HG03045 (cell line): ENCODE data around the gene CCNF.

Experiments used
- ATAC-seq: cut with Tn5 transposase; IDR thresholded peaks from one replicate; pipeline ENCODE4 v1.9.1; 2021; ENCODE audit warnings: mild to moderate bottlenecking, moderate library complexity; ENCODE audit not compliant: unreplicated experiment

Gene CCNF

DNA sequence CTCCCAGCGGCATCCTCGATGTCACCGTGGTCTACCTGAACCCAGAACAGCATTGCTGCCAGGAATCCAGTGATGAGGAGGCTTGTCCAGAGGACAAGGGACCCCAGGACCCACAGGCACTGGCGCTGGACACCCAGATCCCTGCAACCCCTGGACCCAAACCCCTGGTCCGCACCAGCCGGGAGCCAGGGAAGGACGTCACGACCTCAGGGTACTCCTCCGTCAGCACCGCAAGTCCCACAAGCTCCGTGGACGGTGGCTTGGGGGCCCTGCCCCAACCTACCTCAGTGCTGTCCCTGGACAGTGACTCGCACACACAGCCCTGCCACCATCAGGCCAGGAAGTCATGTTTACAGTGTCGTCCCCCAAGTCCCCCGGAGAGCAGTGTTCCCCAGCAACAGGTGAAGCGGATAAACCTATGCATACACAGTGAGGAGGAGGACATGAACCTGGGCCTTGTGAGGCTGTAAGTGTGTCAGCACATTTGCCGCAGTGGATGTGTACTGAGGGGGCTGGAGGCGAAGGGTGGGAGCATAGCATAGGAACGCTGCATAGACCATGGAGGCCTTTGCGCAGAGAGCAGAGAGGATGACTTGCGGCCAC is 27.4 kb downstream of the CCNF start:
- no peak for ATAC-seq

- ATAC-seq, result no peak
Observed at GRCh38 chr16:2457267-2457666, 28.0 kb downstream of the CCNF start.

DNA sequence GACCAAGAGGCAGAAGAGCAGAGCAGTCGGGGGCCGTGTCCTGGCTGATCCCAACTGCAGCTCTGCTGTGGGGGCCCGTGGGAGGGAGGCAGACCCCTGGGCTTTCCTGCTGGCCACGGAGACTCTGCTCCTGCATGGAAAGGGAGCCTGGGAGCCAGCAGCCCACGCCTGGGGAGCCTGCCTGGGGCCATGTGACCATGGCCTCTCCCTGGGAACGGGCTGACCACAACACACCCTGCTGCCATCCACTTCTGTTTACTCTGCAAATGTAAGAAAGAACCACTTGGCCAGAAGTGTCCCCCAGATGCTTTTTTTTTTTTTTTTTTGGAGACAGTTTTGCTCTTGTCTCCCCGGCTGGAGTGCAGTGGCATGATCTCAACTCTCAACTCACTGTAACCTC is 28.7 kb downstream of the CCNF start:
- no peak for ATAC-seq

- no peak for ATAC-seq
Observed at GRCh38 chr16:2458887-2459646, 29.8 kb downstream of the CCNF start.

GRCh38 chr16:2459647-2460390 is 30.6 kb downstream of the CCNF start, which contains the start of gene TEDC2:
Gene TEDC2, plus strand, starts transcription at chr16:2460109. Its CDS starts 36 bp downstream, at chr16:2460145.
- peak; percentile 87 for ATAC-seq

- ATAC-seq, result no peak
Observed at GRCh38 chr16:2460391-2460713, 31.1 kb downstream of the CCNF start.

DNA sequence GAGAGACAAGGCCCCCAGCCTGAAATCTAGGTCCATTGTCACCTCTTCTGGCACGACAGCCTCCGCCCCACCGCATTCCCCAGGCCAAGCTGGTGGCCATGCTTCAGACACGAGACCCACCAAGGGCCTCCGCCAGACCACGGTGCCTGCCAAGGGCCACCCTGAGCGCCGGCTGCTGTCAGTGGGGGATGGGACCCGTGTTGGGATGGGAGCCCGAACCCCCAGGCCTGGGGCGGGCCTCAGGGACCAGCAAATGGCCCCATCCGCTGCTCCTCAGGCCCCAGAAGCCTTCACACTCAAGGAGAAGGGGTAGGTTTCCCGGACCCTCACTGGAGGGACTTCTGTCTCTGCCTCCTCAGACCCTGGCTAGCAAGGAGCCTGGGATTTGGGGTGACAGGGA is 31.7 kb downstream of the CCNF start:
- no peak for ATAC-seq

DNA sequence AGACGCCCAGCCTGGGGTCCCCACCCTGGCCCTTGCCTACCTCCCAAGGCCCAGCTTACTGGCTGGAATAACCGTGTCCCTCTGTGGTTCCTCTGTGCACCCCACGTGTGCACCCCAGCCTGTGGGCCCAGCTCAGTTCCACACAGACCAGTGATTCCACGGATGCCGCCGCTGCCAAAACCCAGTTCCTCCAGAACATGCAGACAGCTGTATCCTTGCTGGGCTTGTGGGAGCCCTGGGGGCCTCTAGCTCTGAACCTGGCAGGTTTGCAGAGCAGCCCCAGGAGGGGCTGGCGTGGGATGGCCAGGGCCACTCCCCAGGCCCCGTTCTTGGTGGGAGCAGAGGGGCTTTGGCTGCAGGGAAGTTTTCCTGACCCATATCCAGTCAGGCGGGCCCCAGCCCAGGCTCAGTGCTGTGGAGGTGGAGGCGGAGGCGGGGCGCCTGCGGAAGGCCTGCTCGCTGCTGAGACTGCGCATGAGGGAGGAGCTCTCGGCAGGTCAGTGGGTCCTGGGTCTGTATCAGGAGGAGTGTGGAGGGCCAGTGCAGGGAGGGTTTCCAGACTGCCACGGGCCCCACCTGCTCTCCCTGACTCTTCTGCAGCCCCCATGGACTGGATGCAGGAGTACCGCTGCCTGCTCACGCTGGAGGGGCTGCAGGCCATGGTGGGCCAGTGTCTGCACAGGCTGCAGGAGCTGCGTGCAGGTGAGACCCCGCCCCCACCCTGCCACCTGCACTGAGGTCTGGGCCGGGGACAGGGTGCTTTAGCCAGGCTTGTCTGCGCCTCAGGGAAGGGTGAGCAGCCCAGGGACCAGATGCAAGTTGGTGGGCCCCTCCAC is 33.0 kb downstream of the CCNF start:
- ATAC-seq, result no peak

DNA sequence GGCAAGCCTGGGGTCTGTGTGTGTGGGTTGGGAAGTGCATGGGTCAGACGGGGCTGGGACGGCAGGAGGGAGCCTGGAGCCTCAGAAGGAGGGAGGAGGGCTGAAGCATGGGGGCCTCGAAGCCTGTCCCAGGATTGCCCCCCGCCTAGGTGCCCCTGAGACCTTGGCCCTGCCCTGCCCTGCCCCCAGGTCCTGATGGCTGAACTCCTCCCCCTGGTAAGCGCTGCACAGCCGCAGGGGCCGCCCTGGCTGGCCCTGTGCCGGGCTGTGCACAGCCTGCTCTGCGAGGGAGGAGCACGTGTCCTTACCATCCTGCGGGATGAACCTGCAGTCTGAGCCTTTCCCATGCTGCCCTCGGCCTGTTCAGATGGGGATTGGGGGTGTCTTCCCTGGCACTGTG is 35.1 kb downstream of the CCNF start:
- no peak for ATAC-seq

DNA sequence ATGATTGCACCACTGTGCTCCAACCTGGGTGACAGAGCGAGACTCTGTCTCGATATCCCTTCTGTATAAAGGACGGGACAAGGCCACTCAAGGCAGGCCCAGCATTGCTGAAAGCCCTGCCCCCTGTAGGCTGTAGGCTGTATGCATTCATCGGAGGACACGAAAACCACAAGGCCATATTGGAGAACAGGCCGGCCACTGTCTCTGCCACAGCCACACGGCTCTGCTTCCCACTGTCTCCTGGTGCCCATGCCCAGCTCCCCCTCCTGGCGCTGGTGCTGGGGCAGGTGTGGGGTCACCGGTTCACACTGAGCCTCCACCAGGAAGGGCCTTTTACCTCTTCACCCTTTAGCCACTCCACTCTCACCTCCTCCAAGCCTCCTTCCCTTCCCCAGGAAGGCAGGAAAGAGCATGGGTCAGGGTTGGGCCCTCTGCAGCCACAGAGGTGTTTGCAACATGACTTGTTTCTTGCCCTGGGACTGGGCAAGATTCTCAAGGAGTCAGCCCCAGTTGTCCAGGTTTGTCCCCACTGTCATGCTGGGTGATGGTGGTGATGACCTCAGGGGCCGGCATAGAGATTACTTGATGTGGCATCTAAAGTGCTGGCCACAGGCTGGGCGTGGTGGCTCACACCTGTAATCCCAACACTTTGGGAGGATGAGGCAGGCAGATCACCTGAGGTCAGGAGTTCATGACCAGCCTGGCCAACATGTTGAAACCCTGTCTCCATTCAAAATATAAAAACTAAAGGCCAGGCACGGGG is 36.6 kb downstream of the CCNF start:
- no peak for ATAC-seq

DNA sequence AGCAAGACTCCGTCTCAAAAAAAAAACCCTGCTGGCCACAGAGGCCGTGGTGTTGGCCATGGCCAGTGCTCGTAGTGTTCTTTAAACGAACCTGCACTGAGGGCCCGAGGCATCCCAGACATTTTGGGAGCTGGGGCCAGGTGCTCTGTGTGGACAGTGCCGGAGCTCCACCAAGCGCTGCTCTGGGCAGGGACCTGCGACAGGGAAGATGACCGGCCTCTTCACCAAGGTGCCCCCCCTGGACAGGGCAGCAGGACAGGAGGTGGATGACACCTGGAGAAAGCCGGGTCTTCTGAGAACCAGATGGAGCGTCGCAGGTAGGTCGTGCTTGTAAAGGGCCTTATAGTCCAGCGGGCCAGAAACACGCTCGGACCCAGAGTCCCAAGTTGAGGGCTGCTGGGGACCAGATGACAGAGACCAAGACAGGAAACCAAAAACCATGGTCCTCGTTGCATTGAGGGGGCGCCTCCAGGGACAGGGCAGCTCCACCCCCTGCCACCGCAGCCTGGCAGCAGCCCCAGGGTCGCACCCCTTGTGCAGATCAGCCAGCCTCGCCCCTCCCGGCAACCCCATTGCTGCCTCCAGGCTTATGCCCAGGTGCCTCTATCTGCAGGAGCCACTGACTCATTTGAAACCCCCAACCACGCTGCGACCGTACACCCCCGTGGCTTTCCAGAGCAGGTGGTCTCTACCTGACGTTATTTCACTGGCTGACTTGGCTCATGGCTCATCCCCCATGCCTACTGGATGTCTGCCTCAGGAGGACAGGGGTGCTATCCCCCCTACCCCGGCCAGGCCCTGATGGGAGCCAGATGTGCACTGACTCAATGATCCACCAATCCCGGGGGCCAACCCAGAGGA is 37.6 kb downstream of the CCNF start:
- no peak for ATAC-seq

GRCh38 chr16:2467528-2468232 is 38.4 kb downstream of the CCNF start:
- ATAC-seq, result no peak

DNA sequence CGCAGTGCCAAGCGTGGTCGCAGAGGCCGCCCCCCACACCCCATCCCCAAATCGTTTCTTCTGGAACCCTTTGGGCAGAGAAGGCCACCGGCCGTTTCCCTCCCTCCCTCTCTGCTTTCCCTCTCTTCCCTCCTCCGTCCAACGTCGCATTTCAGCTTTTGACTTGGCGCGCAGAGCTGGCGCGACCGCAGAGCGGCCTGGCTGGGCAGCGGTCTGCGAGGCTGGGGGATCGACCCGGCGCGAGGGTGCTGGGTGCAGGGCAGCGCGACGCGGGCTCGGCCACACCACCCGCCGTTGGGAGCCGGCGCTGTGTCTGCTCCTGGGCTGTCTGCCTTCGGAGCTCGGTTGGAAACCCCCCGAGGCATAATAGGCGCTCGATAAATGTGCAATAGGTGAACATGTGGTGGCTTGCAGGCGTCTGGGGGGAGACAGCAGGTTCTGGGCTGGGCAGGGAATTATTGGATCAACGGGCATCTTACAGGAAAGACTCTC is 39.0 kb downstream of the CCNF start:
- no peak for ATAC-seq

- ATAC-seq, result no peak
Observed at GRCh38 chr16:2468725-2469398, 39.6 kb downstream of the CCNF start.

- ATAC-seq, result no peak
Observed at GRCh38 chr16:2469399-2470233, 40.4 kb downstream of the CCNF start.

DNA sequence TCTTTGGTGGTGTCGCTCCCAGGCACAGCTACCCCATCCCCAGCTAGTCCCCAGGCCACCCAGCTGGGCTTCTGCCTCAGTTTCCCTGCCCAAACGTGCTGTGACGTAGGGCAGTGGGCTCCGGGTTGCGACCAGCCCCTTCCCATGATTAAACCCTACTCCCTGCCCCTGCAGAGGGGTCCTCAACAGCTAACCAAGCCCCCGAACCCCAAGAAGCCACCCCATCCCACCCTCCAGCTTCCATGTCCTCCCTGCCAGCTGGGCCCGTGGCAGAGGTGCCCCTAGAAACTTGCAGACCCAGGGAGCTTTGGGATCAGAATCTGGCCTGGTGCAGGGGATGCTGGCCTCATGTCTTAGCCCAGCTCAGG is 41.0 kb downstream of the CCNF start:
- ATAC-seq, result no peak

GRCh38 chr16:2470603-2471015 is 41.4 kb downstream of the CCNF start:
- no peak for ATAC-seq
